HL-60/S4 treated with phorbol 12-myristate 13-acetate at 8.2 ng/mL for 4 days and 3 days (cell line): ENCODE data around the gene ADCY4.

ENCODE experiments used
- in situ Hi-C: fragments of 300-500 bp; cut with MboI; formaldehyde crosslinking; loops from 2 replicates; pipeline ENCODE4 v1.15.0; 2022; ENCODE audit warnings: low sequenced_read_pairs

ADCY4 gene

DNA sequence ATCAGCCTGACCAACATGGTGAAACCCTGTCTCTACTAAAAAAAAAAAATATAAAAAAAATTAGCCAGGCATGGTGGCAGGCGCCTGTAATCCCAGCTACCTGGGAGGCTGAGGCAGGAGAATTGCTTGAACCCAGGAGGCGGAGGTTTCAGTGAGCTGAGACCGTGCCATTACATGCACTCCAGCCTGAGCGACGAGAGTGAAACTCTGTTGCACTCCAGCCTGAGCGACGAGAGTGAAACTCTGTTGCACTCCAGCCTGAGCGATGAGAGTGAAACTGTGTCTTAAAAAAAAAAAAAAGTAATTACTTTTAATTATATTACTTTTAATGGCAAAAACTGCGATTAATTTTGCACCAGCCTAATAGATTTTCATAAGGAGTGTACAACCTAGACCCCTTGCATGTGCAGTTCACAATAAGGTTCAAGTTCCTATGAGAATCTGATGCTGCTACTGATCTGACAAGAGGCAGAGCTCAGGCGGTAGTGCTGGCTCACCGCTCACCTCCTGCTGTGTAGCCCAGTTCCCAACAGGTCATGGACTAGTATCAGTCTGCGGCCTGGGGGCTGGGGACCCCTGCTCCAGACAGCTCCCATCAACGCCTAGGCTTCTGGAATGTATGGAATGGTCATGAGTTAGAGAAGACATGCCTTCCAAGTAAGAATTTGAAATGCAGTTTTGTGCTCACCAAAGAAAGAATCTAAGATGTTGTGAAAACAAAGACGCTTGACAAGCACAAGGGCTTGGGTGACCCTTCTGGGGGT is 13.5 kb downstream of the ADCY4 start:
- in situ Hi-C loops, result no loop called here

DNA sequence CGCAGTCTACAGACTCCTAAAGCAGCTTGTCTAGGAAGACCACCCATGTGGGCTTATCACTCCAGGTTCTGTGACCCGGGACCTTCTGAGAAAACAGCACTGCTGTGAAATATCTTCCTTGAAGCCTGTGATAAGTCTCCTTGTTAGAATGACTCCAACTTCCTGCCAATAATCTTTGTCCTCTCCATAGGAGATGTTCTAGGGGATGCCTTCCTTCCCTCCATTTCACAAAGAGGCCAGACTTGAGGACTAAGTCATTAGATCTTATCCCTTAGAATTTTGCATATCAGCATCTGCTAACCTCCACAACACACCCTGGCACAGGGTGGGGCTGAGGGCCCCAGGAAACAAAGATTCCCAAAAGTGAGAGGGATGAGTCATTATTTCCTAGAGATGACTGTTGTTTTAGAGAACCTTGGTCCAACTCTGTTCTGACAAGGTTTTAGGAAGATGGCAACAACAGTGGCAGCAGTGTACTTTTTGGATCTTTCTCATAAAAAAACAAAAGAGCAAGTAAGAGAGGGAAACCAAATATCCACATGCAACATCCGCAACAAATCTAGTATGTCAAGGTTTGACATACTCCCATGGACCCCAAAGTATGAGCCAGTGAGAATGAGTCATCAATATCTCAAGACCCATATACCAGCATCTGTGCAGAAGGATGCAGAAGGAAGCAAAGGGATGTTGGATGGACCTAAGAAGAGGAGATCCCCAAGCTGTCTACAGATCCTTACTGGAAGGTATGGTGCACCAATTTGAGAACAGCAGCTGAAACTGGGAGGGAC is 17.5 kb downstream of the ADCY4 start:
- in situ Hi-C loops, result no loop called here

DNA sequence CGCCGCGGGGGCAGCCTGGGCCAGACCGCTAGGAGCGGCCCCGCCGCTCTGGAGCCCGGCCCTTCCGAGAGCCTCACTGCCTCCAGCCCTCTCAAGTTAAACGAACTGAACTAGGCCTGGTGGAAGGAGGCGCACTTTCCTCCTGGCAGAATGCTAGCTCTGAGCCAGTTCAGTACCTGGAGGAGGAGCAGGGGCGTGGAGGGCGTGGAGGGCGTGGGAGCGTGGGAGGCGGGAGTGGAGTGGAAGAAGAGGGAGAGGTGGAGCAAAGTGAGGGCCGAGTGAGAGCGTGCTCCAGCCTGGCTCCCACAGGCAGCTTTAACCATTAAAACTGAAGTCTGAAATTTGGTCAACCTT is 18.3 kb downstream of the ADCY4 start:
- in situ Hi-C loops, result no loop called here

DNA sequence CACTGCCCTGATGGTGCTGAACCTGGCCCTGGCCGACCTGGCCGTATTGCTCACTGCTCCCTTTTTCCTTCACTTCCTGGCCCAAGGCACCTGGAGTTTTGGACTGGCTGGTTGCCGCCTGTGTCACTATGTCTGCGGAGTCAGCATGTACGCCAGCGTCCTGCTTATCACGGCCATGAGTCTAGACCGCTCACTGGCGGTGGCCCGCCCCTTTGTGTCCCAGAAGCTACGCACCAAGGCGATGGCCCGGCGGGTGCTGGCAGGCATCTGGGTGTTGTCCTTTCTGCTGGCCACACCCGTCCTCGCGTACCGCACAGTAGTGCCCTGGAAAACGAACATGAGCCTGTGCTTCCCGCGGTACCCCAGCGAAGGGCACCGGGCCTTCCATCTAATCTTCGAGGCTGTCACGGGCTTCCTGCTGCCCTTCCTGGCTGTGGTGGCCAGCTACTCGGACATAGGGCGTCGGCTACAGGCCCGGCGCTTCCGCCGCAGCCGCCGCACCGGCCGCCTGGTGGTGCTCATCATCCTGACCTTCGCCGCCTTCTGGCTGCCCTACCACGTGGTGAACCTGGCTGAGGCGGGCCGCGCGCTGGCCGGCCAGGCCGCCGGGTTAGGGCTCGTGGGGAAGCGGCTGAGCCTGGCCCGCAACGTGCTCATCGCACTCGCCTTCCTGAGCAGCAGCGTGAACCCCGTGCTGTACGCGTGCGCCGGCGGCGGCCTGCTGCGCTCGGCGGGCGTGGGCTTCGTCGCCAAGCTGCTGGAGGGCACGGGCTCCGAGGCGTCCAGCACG is 18.9 kb downstream of the ADCY4 start:
- in situ Hi-C loops, result no loop called here

DNA sequence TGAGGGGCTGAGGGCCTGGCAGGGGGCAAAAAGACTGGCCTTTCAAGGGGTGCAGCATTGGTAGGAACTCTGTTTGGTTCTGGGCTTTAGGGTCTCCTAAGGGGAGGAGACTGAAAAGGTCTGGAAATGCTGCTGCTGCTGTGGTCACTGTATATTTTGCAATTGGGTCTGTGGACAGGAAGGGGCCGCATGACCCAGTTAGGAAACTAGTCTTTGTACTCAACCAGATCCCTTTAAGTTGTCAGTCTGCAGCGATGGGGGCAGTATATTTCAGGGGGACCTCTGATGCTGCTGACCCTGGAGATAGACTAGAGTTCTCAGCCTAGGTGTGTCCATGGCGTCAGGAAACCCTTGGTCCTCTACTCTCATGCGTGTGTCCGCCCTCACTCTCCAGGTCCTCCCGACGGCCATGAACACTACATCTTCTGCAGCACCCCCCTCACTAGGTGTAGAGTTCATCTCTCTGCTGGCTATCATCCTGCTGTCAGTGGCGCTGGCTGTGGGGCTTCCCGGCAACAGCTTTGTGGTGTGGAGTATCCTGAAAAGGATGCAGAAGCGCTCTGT is 19.5 kb downstream of the ADCY4 start:
- in situ Hi-C loops, result no loop called here

DNA sequence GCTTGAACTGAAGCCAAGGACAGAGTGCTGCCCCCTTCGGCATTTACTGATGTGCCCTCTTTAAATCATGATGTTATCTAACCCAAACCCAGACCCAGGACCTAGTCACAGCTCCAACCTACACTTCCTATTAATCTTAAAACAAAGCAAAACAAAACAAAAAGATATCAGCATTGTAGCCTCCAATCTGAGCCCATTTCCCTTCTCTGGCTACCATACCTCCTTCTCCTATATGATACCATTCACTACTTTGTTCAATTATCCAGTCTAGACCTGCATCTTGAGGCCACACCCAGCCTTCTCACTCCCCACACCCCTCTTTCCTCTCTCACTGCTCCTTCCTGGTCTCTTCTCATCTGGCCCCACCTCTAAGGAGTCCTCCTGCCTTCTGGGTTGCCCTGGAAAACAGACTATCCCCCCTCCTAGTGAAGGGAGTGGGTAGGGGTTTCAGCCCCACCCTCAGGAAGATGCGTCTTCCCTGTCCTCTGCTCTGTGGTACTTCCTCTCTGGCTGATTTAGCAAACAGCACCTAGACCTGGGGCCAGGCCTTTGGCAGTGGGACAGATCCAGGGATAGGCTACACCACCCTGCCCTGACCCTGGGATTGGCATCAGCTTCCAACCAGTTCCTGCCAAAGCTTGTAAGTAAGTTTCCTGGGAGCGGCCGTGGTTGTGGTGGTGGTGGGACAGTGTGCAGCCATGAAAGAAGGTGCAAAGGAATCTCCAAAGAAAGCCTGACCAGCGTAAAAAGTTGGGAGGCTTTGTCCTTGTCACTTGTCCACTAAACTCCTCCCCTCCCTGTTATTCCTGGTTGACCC is 20.3 kb downstream of the ADCY4 start:
- in situ Hi-C loops, result no loop called here

DNA sequence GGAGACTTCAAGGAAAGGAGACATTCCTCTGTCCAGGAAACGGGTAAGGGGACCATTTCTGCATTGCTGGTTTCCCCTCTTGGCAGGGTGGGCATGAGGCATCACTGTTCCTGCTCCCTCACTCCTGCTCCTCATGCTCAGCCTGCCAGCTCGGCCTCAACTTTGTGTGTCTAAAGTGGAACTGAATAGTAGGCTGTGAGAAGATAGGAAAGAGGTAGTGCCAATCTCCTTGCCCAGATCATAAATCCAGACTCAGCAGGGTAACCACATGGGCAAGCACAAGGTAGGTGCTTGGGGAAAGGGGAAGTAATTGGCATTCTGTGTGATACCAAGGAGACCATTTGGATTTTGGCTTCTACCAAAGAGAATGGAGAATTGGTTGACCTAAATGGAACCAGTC is 21.0 kb downstream of the ADCY4 start:
- in situ Hi-C loops, result no loop called here

DNA sequence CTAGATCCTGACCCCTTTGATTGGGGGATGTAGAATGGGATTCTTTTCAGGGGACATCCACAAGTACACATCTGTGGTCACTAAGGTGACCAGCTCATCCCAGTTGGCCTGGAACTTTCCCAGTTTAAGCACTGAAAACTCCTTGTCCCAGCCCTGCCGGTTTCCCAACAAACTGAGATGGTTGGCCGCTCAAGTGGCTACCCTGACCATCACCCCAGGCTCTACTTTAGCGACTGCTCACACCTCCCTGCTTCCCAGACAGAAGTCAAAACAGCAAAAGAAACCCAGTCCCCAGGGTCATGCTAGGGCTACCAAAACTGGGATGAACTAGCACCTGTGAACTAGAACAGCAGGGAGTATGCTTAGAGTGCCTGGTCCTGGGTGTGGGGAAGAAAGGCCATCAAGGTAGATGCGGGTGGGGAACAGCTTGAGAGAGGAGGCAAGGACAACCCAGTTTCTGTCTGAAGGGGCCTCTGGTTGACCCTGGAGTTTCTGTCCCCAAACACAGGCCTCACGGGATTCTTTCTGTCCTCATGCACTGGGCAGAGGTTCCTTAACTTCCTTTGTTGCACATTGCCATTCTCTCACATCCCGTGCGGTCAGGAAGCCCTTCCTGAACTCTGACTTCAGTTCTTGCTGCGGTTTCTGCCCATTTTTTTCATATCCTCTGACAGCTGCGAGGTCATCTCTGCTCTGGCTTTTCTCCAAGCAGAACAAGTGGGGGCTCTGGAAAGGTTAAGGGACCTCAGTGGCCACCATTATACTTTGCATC is 21.9 kb downstream of the ADCY4 start:
- in situ Hi-C loops, result no loop called here

DNA sequence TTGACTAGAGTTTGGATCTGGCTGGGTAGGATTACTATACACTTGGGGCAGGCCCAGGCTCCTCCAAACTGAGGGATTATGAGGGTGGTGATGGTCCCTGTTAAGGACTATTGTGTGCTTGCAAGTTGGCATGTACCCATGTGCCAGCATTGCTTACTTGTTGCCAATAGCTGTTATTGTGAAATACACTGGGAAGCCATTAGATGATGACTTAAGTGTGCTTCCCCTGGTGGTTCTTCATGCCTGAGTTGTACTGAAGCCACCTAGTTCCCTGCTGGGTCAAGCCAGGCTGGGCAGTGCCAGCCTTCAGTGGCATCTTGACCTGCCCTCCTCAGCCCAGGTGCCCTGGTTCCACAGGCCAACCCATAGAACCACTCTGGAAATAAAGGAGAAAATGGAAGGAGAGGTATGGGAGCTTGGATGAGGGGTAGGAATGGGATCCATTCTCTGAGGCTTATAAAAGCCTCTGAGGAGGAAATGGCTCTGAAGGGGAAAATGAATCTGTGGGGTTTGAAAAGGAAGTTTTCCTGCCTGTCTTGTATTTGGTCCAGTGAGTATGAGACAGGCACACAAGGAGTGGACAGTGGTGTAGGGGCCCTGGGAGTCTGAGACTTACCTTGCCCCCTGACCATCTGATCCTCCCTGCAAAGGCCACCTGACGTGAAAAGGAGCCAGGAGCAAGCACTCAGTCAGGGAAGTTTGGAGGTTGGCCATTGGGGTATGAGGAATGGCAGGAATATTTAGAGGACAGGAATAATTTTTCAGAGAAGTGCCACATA is 22.8 kb downstream of the ADCY4 start:
- in situ Hi-C loops, result no loop called here

DNA sequence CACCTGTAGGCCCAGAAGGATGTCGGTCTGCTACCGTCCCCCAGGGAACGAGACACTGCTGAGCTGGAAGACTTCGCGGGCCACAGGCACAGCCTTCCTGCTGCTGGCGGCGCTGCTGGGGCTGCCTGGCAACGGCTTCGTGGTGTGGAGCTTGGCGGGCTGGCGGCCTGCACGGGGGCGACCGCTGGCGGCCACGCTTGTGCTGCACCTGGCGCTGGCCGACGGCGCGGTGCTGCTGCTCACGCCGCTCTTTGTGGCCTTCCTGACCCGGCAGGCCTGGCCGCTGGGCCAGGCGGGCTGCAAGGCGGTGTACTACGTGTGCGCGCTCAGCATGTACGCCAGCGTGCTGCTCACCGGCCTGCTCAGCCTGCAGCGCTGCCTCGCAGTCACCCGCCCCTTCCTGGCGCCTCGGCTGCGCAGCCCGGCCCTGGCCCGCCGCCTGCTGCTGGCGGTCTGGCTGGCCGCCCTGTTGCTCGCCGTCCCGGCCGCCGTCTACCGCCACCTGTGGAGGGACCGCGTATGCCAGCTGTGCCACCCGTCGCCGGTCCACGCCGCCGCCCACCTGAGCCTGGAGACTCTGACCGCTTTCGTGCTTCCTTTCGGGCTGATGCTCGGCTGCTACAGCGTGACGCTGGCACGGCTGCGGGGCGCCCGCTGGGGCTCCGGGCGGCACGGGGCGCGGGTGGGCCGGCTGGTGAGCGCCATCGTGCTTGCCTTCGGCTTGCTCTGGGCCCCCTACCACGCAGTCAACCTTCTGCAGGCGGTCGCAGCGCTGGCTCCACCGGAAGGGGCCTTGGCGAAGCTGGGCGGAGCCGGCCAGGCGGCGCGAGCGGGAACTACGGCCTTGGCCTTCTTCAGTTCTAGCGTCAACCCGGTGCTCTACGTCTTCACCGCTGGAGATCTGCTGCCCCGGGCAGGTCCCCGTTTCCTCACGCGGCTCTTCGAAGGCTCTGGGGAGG is 23.9 kb downstream of the ADCY4 start, which contains the start of gene LTB4R:
Gene LTB4R (plus strand): TSS at position 857 of the 959 bp plus-strand sequence. CDS start 4,150 bp downstream, outside the sequence.
- in situ Hi-C loops, result no loop called here

DNA sequence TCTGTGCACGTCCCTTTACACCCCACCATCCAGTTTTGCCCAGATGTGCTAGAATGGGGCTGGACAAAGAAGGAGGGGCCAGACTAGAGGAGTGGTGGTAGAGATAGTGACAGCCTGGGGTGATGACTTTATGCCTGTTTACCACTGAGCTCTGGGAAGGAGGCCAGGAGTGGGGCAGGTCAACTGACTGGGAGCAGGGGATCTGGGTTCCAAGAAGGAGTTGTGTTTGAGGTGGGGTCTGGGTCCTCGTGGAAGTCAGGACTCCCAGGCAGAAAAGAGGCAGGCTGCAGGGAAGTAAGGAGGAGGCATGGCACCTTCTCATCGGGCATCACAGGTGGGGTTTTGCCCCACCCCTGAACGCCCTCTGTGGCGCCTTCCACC is 24.6 kb downstream of the ADCY4 start:
- in situ Hi-C loops, result no loop called here

DNA sequence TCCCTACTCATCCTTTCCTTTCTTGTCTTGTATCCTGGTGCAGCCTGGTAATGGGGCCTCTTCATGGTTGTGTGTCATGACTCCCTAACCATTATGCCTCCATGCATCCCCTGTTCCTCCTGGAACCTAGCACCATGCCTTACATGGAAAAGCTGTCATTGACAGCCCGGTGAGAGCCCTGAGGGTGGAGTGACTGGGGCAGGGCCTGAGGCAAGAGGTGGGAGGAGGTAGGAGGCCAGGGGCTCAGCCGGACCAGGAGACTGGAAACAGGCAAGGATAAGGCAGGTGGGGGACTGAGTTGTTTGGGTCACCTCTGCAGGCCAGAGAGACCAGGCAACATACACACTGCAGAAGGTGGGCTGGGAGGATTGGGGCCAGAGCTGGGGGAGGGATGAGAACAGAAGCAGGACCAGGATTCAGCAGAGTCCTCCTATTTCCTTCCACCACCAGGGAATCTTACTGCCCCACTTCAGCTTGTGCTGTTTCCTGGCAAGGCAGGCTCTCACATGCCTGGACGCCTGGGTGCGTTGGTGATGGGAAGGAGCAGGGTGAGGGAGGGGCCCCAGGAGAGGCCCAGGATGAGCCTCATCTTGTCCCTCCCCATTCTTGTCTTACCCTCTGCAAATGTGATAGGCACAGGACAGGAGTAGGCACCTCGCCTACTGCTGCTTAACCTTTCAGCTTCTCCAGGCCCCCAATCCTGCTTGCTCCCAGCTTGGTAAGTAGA is 25.2 kb downstream of the ADCY4 start, which contains the start of gene LTB4R2:
Gene LTB4R2 (plus strand): TSS at position 603 of the 727 bp plus-strand sequence. CDS start 525 bp downstream, outside the sequence.
- in situ Hi-C loops, result no loop called here

DNA sequence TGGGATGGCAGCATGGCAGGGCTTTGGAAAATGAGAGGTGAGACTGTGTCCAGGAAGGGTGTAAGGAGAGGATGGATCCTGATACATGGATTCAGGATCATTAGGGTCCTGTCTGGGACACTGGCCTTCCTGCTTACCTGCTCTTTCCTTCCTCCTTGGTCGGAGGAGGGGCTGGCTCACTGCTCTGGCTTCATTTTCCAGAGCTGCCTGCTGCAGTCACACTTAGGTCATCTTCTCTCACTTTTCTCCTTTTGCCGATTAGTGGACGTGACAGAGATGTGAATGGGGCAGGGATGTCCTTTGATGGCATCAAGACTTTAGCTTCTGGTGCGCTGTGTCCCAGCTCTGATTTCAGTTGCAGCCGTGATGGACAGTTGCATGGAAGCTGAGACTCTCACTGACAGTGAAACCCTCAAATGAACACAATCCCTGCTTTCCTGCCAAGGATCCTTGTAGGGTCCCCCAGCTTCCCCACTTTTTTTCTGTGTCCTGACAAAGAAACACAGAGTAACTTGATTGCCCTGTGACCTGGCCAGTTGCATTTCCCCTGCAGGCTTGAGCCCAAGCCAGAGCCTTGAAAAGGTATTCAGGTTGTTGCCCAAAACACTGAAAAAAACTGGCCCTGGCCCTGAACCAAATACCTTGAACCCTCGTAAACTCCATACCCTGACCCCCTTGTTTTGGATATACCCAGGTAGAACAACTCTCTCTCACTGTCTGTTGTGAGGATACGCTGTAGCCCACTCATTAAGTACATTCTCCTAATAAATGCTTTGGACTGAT is 26.3 kb downstream of the ADCY4 start:
- in situ Hi-C loops, result no loop called here

DNA sequence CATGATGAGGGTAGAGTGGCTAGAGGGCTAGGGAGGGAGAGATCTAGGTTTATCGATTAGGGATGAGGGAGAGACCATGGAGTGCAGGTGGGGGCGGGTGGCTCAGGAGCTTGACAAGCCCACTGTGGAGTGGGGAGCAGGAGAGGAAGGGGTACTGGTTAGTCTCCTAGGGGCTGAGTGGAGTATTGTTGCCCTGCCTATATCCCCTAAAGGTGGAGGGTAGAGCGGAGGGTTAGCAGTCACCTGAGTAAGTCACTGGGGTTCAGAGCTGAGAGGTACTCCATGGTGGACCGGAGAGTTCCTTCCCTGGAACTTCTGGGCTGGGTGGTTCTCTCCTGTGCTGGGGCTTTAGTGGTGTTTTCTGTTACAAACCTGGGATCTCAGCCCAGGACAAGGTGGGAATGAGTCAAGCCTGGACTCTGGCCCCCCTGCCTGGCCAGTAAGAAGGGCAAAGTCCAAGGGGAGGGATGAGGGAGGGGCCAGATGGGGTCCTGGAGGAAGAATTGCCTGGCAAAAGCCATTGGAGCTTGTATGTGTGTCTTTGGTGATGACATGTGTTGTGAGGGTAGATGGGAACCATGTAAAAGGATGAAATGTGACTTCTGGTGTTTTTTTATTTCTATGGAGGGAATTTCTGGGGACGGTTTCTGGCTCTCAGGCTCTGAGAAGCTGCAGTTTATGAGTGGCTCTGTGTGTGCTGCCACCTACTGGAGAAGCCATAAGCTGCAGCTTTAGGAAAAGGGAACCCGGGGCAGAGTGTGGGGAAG is 27.1 kb downstream of the ADCY4 start, which contains the start of gene CIDEB:
Gene CIDEB (minus strand): TSS at position 403 of the 767 bp plus-strand sequence. CDS start 119 bp downstream, at position 284.
- in situ Hi-C loops, result no loop called here

DNA sequence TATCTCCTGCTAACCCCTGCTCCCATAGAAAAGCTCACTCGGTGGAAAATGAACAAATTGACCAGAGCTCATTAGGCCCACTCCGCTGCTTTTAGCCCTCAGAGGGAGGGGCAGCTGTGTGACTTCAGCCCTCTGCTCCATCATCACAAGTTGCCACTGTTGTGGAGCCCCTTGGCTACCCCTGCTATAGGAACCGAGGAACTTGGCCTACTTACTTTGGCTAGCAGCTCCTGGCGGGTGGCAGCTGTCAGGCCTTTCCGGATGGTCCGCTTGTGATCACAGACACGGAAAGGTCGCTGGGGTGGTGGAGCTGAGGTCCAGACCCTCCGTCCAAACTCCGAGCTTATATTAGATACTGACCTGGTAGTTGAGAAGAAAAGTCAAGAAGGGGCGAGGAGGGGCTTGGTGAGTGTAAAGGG is 27.7 kb downstream of the ADCY4 start:
- in situ Hi-C loops, result no loop called here
